Fibroblast of skin of right quadriceps (primary cell): ENCODE data around the gene INTS4.
"Not testable (repeated sequence)": the region's sequence is repeated elsewhere in the genome, so short reads cannot be mapped to it uniquely, and the experiment has no call there.

Source experiments
- DNase-seq: peaks from one replicate; pipeline ENCODE4 v3.0.0-alpha.2; 2013

INTS4 gene

GRCh38 chr11:77994434-77995362 is at the start of gene INTS4:
TSS of gene INTS4 (minus strand) at chr11:77994668. CDS start at chr11:77994643, 25 bp downstream.
- DNase-seq, result peak; percentile 100

GRCh38 chr11:78041843-78042440 is 47.5 kb upstream of the INTS4 start:
- no peak for DNase-seq

- not testable (repeated sequence) for DNase-seq
These were observed 46.9 kb upstream of the INTS4 start for GRCh38 chr11:78041380-78041719.

- DNase-seq, result peak; percentile 32
These were observed 46.4 kb upstream of the INTS4 start for GRCh38 chr11:78040691-78041379.

- peak; percentile 91 for DNase-seq
These were observed 45.6 kb upstream of the INTS4 start for GRCh38 chr11:78039919-78040671.

- DNase-seq, result no peak
These were observed 45.0 kb upstream of the INTS4 start for GRCh38 chr11:78039391-78039918.

GRCh38 chr11:78038697-78039313 is 44.3 kb upstream of the INTS4 start:
- no peak for DNase-seq

GRCh38 chr11:78037825-78038620 is 43.6 kb upstream of the INTS4 start:
- DNase-seq, result no peak

- no peak for DNase-seq
These were observed 42.6 kb upstream of the INTS4 start for GRCh38 chr11:78037056-78037455.

- no peak for DNase-seq
These were observed 41.8 kb upstream of the INTS4 start for GRCh38 chr11:78036313-78036712.

GRCh38 chr11:78034623-78035022 is 40.2 kb upstream of the INTS4 start:
- DNase-seq, result no peak

- no peak for DNase-seq
These were observed 38.6 kb upstream of the INTS4 start for GRCh38 chr11:78033040-78033439.

- no peak for DNase-seq
These were observed 37.6 kb upstream of the INTS4 start for GRCh38 chr11:78032090-78032489.

- DNase-seq, result no peak
These were observed 37.2 kb upstream of the INTS4 start for GRCh38 chr11:78031629-78032028.

GRCh38 chr11:78030429-78031325 is 36.2 kb upstream of the INTS4 start:
- peak; percentile 59 for DNase-seq

- not testable (repeated sequence) for DNase-seq
These were observed 34.0 kb upstream of the INTS4 start for GRCh38 chr11:78028423-78028822.

- no peak for DNase-seq
These were observed 33.3 kb upstream of the INTS4 start for GRCh38 chr11:78027759-78028158.

- DNase-seq, result no peak
These were observed 30.9 kb upstream of the INTS4 start for GRCh38 chr11:78025378-78025777.

- DNase-seq, result no peak
These were observed 29.0 kb upstream of the INTS4 start for GRCh38 chr11:78023426-78023825.
